ENCODE measurements around the gene UGT1A8.

The UGT1A8 gene

GRCh38 chr2:233822101-233822771, 204.8 kb downstream of the UGT1A8 start:
- DNase-seq = no peak
